HG03558 (cell line): ENCODE data around the gene RPL37.
"Not testable (repeated sequence)": the region's sequence is repeated elsewhere in the genome, so short reads cannot be mapped to it uniquely, and the experiment has no call there.

ENCODE experiments used
- ATAC-seq: cut with Tn5 transposase; IDR thresholded peaks from one replicate; pipeline ENCODE4 v1.9.1; 2021; ENCODE audit warnings: moderate number of reproducible peaks; ENCODE audit not compliant: unreplicated experiment; ENCODE audit errors: extremely low read depth

Gene RPL37

DNA sequence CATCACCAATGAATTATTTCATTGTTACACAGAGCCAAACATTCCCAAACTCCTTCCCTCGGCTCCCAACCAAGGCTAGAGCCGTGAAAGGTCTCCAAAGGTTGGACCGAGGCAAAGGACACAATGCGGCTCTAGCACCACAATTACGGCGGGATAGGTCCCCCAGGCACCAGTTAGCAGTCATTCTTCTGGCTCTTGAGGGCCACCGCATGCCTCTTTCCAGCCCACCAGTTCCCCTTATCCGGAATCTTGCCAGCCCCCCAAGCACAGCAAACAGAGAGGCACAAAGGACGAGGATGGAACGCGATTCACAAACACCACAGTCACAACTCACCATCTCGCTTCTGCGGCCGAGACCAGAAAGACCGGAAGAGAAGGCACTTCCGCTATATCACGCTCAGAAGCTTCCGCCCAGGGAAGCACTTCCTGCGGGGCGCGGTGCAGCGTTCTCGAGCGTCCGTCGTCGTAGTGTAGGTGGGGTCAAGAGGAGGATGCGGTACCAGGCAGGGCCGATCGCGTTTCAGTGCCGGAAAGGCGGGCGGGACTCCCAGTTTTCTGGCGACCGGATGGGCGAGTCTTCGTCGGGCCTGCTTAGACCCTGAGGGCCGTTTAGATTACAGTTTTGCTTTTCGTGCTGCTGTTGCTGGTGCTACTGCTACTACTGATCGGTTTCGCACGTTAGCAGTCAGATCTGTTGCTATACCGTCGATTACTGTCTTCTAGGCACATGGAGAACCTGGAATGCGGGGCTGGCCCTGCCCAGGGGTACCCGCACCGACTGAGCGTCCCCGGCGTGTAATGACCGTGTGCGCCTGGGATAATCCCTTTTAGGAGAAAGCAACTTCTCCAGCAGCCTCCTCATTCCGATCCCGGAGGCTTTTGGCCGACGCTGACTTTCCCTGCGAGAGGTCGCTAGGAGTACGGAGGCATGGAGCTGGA lies at the start of gene RPL37:
Gene RPL37 (minus strand): TSS at position 374 of the 939 bp plus-strand sequence. CDS start 37 bp downstream, at position 337.
- ATAC-seq = peak; percentile 93

DNA sequence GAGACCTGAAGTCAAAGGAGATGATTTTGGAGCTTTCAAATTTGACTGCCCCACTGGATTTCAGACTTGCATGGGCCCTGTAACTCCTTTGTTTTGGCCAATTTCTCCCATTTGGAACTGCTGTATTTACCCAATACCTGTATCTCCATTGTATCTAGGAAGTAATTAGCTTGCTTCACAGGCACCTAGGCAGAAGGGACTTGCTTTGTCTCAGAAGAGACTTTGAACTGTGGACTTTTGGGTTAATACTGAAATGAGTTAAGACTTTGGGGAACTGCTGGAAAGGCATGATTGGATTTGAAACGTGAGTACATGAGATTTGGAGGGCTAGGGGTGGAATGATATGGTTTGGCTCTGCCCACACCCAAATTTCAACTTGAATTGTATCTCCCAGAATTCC lies 48.0 kb upstream of the RPL37 start:
- ATAC-seq = not testable (repeated sequence)

DNA sequence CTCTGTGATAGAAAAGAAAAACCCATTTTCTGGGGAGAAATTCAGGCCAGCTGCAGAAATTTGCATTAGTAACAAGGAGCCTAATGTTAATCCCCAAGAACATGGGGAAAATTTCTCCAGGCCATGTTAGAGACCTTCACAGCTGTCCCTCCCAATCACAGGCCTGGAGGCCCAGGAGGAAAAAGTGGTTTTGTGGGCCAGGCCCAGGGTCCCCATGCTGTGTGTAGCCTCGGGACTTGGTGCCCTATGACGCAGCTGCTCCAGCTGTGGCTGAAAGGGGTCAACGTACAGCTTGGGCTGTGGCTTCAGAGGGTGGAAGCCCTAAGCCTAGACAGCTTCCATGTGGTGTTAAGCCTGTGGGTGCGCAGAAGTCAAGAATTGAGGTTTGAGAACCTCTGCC lies 47.3 kb upstream of the RPL37 start:
- no peak for ATAC-seq

DNA sequence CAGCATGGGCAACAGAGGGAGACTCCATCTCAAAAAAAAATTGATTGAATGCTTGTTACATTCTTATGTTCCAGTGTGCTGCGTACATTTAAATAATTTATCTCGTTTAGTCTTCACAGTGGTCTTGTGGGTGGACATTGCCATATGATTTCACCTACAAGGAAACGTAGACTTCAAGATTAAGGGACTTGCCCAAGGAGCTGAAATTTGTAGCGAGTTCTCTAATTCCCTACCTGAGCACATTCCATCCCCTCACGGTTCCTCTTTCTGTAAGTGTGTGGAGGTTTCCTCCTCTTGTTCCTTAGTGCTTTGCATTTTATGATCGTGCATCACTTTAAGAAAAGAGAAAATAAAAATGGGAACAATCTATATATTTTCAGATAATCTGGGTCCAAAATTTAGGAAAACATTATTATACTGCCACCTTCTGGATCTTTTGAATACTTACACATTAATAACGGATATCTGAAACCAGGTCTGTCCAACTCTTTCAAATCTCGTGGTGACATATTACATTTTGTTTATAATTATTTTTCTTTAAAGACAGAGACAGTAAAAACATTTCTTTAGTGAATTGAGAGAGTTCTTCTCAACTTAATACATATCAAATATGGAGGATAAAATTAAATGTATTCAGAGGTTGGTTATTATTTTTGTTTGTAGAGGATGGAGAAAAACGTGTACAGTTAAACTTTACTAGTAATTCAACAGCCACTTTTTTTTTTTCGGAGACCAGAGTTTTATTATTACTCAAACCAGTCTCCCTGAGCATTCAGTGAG lies 44.3 kb upstream of the RPL37 start:
- ATAC-seq = no peak

DNA sequence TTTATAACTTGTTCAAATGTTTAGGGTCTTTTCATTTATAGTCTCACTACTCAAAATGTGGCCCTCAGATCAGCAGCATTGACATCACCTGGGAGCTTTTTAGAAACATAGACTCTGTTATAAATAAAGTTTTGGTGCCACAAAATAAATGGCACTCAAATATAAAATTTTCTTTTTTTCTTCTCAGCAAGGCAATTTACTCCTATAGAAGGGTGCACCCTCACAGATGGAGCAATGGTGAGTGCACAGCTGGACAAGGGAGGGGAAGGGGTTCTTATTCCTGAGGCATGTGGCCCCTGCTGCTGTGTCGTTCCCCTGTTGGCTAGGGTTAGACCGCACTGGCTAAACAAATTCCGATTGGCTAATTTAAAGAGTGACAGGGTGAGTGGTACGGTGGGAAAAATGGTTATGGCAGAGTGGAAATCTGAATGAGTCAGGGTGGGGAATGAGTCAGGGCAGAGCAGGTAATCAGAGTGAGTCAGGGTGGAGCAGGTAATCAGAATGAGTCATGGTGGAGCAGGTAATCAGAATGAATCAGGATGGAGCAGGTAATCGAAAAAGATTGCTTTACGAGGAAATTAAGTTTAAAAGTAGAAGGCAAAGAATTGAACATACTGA lies 42.5 kb upstream of the RPL37 start:
- ATAC-seq = no peak

DNA sequence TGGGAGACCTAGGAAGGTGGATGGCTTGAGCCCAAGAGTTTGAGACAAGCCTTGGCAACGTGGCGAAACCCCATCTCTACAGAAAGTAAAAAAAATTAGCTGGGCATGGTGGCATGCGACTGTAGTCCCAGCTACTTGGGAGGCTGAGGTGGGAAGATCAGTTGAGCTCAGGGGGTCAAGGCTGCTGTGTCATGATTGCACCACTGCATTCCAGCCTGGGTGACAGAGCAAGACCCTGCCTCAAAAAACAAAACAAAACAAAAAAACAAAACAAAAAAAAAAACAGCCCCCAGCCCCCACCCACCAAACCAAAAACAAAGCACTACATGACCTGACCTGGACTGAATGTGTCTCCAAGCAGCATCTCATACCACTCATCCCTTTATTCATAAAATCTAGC lies 40.9 kb upstream of the RPL37 start:
- ATAC-seq = no peak

DNA sequence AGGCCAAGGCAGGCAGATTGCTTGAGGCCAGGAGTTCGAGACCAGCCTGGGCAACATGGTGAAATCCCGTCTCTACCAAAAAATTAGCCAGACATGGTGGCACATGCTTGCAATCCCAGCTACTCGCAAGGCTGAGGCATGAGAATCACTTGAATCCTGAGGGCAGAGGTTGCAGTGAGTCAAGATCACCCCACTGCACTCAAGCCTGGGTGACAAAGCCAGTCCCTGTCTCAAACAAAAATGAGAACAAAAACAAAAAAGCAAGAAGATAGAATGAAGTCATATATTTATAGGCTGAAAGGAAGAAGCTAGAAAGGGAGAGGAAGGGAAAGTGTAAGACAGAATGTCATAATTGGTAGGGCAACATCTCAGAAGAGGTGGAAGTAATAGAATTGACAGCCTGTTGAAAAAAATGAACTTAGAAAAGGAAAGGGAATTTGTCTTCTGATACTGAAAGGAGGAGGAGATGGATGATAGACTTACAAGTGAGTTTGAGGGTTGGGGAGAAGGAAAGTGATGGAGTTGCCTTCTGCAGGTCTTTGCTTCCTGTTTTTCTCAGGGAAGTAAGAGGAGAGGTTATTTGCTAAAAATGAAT lies 38.4 kb upstream of the RPL37 start:
- no peak for ATAC-seq

DNA sequence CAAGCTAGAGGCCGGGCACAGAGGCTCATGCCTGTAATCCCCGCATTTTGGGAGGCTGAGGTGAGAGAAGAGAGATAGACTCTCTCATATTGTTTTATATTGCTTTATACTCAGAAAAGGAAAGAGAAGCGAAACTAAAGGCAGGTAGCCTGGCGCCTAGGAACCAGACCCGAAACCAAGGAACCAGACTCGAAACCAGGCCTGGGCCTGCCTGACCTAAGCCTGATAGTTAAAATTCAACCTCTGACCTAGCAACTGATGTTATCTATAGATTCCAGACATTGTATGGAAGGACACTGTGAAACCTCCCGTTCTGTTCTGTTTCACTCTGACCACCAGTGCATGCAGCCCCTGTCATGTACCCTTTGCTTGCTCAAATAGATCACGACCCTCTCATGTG lies 37.2 kb upstream of the RPL37 start:
- ATAC-seq = not testable (repeated sequence)

DNA sequence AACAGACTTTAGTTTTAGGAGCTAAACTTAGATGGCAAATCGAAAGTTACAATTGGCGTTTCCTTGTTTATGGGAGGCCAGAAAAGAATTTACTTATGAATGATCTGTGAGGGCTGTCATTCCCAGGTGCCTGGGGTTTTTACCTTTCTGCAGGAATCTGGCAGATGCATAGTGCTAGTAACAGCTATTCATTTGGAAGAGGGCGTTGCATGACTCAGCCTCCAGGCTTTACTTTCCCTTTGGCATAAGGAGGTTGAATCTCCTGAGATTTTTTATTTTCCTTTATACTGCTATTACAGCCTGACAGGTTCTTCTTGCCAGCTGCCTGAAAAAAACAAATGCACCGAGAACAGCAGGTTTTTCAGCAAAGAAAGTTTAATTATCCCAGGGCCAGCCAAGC lies 36.2 kb upstream of the RPL37 start:
- no peak for ATAC-seq

DNA sequence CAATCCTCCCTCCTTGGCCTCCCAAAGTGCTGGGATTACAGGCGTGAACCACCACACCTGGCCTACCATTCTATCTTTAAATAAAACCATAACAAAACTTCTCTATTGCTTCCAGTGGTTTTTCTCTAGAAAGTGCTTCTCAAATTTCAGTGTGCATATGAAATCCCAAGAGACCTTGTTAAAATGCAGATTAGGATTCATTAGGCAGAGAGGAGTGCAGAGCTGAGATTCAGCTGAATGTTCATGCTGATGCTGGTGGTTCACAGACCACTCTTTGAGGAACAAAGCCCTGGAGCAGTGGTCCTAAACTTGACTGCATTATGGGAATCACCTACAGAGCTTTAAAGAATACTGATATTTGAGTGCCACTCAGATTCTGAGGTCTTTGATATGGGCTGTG lies 34.4 kb upstream of the RPL37 start:
- ATAC-seq = no peak

DNA sequence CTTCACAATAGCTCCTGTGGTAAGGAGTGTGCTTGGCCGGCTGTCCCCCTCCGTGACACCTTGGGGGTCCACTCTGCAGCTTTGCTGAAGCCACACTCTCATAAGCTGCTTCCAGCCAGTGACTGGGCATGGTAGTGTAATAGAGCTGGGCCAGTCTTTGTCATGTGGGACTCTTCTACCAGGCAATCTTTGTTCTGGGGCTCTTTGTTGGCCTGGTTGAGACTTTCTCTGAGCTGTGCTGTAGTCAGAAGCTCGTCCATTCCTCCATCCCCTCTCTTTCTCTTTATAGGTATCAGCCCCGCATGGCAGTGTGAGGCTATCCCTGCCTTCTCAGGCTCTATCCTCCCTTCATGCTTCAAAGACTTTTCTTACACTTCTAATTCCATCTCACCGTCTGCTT lies 31.8 kb upstream of the RPL37 start:
- ATAC-seq = no peak

DNA sequence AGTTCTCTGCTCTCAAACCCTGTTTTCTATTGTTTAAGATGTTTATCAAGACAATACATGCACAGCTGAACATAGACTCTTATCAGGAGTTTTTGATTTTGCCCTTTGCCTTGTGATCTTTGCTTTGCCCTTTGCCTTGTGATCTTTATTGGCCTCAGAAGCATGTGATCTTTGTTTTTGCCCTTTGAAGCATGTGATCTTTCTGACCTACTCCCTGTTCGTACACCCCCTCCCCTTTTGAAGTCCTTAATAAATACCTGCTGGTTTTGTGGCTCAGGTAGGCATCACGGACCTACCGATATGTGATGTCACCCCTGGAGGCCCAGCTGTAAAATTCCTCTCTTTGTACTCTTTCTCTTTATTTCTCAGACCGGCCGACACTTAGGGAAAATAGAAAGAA lies 30.0 kb upstream of the RPL37 start:
- not testable (repeated sequence) for ATAC-seq

DNA sequence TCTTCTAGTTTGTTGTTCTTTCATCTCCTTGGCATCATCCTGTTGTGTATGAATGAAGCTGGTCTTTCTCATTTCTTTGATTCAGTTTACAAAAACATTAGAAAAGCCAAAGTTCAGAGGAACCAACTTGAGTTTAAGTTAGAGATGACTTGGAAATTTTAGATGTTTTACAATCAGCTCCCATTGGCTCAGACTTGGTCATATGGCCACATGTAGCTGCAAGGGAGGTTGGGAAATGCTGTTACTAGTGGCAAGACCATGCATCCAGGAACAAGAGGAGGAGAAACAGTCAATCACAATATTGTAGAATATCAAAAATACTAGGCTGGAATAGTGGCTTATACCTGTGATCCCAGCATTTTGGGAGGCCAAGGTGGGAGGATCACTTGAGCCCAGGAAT lies 25.7 kb upstream of the RPL37 start:
- ATAC-seq = no peak

DNA sequence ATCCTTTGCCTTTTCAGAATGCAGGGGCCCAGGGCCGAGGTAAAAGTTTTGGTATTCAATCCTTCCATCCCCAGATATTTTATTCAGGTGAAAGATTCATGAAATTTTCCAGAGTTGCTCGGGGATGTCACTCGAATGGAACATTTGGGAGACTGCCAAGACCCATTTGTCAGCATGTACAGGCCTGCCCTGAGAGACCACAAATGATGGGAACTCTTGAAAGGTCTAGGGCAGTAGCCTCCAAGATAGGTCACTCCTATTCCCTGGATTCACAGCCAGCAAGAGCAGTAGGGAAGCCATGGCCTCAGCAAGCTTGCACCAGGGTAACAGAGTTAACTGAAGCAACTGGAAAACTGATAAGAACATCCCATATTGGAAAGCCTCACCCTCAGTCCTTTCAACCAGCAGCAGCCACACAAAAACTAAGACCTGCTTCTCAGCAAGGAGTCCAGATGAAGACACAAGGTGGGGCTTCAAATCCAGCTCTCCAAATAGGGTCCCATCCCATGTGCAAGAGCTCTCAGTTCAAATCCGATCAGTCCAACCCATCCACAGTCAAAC lies 18.7 kb upstream of the RPL37 start:
- ATAC-seq = no peak

DNA sequence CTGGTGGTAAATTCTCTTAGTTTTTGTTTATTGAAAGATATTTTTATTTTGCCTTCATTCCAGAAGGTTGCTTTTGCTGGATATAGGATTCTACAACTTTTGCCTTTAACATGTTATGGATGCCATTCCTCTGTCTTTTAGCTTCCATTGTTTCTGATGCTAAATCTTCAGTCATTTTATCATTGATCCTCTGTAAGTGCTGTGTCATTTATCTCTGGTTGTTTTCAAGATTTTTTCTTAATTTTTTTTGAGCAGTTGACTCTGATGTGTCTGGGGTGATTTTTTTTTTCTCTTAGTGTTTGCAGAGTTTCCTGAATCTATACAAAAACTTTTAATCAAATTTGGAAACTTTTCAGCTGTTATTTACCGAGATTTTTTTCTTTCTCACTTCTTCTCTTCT lies 12.5 kb upstream of the RPL37 start:
- ATAC-seq = no peak

DNA sequence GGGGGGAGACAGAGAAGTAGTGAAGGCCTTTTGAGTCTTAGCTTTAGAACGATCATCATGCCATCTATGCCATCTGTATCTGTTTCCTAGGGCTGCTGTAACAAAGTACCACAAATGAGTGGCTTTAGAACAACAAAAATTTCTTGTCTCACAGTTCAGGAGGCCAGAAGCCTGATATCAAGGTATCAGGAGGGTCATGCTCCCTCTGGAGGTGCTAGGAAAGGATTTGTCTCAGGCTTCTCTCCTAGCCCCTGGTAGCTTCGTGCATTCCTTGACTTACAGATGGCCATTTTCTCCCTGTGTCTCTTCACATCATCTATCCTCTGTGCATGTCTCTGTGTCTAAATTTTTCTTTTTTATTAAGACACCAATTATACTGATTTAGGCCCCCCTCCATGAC lies 11.3 kb upstream of the RPL37 start:
- no peak for ATAC-seq

DNA sequence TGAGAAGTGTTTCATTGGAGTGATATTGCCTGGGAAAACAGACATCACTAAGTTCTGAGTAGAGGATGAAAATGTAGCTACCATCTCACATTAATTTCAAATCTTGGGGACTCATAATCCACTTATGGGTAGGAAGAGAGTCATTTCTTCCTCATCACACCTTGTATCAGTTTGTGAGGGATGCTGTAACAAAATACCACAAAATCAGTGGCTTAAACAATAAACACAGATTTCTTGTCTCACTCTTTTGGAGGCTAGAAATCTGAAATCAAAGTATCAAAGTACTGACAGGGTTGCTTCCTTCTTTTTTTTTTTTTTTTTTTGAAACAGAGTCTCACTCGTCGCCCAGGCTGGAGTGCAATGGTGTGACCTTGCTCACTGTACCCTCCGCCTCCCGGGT lies 9.5 kb upstream of the RPL37 start:
- no peak for ATAC-seq

DNA sequence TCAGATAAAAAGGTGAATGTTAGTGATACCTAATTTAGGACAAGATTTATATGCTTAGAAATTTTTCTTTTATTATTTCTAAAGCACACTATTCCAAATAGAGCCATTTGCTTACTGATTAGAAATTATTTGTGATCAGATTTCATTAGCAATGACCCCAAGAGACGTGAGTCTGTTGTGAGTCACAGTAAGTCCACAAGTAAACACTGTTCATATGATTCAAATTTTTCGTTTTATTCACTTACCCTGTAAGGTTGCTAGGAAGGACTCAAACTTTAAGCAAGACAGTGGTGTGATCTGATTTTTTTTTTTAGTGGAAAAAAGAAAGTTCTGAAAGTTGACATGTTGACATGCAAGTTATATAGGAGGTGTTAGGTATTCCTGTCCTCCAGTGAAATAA lies 7.3 kb upstream of the RPL37 start:
- no peak for ATAC-seq

DNA sequence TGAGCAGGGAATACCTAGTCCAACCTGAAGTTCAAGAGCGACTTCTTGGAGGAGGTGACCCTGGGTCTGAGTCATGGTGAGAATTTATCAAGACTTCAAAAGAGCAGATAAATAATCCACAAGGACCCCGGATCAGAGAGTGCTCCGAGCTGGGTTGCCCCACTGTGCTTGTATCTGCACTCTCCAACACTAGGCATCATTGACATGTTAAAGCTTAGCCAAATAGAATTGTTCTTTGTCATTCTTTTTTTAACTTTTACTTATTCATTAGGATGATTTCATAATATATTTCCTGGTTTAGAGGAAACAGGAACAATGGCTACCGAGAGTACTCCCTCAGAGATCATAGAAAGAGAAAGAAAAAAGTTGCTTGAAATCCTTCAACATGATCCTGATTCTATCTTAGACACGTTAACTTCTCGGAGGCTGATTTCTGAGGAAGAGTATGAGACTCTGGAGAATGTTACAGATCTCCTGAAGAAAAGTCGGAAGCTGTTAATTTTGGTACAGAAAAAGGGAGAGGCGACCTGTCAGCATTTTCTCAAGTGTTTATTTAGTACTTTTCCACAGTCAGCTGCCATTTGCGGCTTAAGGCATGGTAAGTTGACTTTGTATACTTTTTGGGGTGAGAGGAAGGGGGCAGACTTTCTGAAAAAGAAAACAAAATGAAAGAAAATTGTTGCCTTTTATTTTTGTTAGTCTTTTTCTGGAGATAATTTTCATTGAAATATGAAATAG lies 6.2 kb upstream of the RPL37 start, which contains the start of gene CARD6:
Gene CARD6 (plus strand): TSS at position 300 of the 738 bp plus-strand sequence. CDS start 16 bp downstream, at position 316.
- no peak for ATAC-seq
